MM.1S (cell line): ENCODE data around the gene CMTM7.

Experiments
- DNase-seq: peaks from one replicate; pipeline ENCODE4 v3.0.0-alpha.2; 2015
- H2AFZ ChIP-seq: fragments of 300-600 bp; sonication (generic); 2 replicates; pipeline ENCODE4 v1.6.0; 2016; ENCODE audit warnings: antibody characterized with exemption, low read length
- H3F3A ChIP-seq: fragments of 300-600 bp; sonication (generic); 2 replicates; pipeline ENCODE4 v1.6.1; 2016; ENCODE audit warnings: mild to moderate bottlenecking, antibody characterized with exemption, low read length, moderate library complexity, mixed read lengths; ENCODE audit not compliant: insufficient read depth
- H3K27ac ChIP-seq: fragments of 300-600 bp; sonication (generic); 2 replicates; pipeline ENCODE4 v1.5.1; 2016; ENCODE audit warnings: mild to moderate bottlenecking, low read length
- H3K27me3 ChIP-seq: fragments of 300-600 bp; sonication (generic); replicated peaks from 2 replicates; pipeline ENCODE4 v1.6.0; 2016; ENCODE audit warnings: low read length; ENCODE audit not compliant: insufficient read depth
- H3K36me3 ChIP-seq: fragments of 300-600 bp; sonication (generic); replicated peaks from 2 replicates; pipeline ENCODE4 v1.6.1; 2016; ENCODE audit warnings: mild to moderate bottlenecking, low read length, mixed read lengths; ENCODE audit not compliant: insufficient read depth
- H3K4me1 ChIP-seq: fragments of 300-600 bp; sonication (generic); 2 replicates; pipeline ENCODE4 v1.6.1; 2016; ENCODE audit warnings: low read length, mixed read lengths
- H3K4me2 ChIP-seq: fragments of 300-600 bp; sonication (generic); 2 replicates; pipeline ENCODE4 v1.6.0; 2016; ENCODE audit warnings: low read depth, low read length
- H3K4me3 ChIP-seq: fragments of 300-600 bp; sonication (generic); 2 replicates; pipeline ENCODE4 v1.5.1; 2016; ENCODE audit warnings: low read length, mixed read lengths
- H3K79me2 ChIP-seq: fragments of 300-600 bp; sonication (generic); 2 replicates; pipeline ENCODE4 v1.6.1; 2016; ENCODE audit warnings: mixed run types, low read length, mixed read lengths
- H3K9ac ChIP-seq: fragments of 300-600 bp; sonication (generic); 2 replicates; pipeline ENCODE4 v1.6.1; 2016; ENCODE audit warnings: low read length, mixed read lengths
- H3K9me2 ChIP-seq: fragments of 300-600 bp; sonication (generic); replicated peaks from 2 replicates; pipeline ENCODE4 v1.6.1; 2016; ENCODE audit warnings: mild to moderate bottlenecking, low read length, mixed read lengths; ENCODE audit not compliant: insufficient read depth
- H3K9me3 ChIP-seq: fragments of 300-600 bp; sonication (generic); replicated peaks from 2 replicates; pipeline ENCODE4 v1.6.1; 2016; ENCODE audit warnings: mild to moderate bottlenecking, low read length, mixed read lengths; ENCODE audit not compliant: insufficient read depth
- H4K20me1 ChIP-seq: fragments of 300-600 bp; sonication (generic); 2 replicates; pipeline ENCODE4 v1.6.1; 2016; ENCODE audit warnings: mild to moderate bottlenecking, low read length, moderate library complexity, mixed read lengths; ENCODE audit not compliant: insufficient read depth
- EZH2 ChIP-seq: fragments of 300-600 bp; sonication (generic); optimal IDR thresholded peaks from 2 replicates; pipeline ENCODE3; 2017; ENCODE audit warnings: low read depth, mild to moderate bottlenecking, antibody characterized with exemption, low read length, mixed read lengths
- EZH2phosphoT487 ChIP-seq: fragments of 300-600 bp; sonication (generic); IDR thresholded peaks from 2 replicates; pipeline ENCODE4 v1.6.1; 2018; ENCODE audit warnings: antibody characterized with exemption, low read length
- TF ChIP-seq, protein P1 (sequence below): fragments of 300-600 bp; sonication (generic); IDR thresholded peaks from 2 replicates; pipeline ENCODE4 v1.5.1; 2016; ENCODE audit warnings: antibody characterized with exemption, low read length, mixed read lengths

Gene CMTM7

DNA sequence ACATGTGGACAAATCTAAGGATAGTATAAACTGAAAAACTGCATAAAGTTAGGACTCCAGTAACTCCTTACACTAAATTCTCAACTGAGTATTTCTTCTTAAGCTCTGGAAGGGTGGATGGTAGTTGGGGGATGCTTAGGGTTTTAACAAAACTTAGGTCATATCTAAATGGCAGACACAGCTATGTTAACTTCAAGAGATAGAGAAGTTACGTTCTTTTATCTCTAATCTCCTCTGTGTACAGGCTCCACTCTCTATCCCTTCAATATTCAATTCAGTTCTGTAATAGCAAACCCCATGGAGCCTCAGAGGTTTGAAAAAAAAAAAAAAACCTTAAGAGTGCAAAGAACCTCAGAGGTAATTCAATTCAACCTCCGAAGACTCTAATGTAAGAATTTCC is 107.9 kb downstream of the CMTM7 start:
- Histone ChIP-seq H3K36me3 (no peaks in the 10 kb centered on the region), H3K27me3 (no peaks in the 10 kb centered on the region), H3K27ac (no peak overlapping the region), H3K4me3 (no peak overlapping the region), H2AFZ (no peak overlapping the region), H3K4me1 (peaks cover 8% of the 10 kb centered on the region), H4K20me1 (no peaks in the 10 kb centered on the region), H3K4me2 (no peak overlapping the region), H3K9me2 (no peaks in the 10 kb centered on the region), H3K9me3 (no peaks in the 10 kb centered on the region), H3K79me2 (peaks cover 51% of the 10 kb centered on the region), H3F3A (peaks cover 13% of the 10 kb centered on the region), H3K9ac (no peak overlapping the region)
- TF ChIP-seq EZH2 (no peak), EZH2phosphoT487 (no peak)
- TF ChIP-seq, protein P1, sequence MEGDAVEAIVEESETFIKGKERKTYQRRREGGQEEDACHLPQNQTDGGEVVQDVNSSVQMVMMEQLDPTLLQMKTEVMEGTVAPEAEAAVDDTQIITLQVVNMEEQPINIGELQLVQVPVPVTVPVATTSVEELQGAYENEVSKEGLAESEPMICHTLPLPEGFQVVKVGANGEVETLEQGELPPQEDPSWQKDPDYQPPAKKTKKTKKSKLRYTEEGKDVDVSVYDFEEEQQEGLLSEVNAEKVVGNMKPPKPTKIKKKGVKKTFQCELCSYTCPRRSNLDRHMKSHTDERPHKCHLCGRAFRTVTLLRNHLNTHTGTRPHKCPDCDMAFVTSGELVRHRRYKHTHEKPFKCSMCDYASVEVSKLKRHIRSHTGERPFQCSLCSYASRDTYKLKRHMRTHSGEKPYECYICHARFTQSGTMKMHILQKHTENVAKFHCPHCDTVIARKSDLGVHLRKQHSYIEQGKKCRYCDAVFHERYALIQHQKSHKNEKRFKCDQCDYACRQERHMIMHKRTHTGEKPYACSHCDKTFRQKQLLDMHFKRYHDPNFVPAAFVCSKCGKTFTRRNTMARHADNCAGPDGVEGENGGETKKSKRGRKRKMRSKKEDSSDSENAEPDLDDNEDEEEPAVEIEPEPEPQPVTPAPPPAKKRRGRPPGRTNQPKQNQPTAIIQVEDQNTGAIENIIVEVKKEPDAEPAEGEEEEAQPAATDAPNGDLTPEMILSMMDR, result no peak
- no peak for DNase-seq

DNA sequence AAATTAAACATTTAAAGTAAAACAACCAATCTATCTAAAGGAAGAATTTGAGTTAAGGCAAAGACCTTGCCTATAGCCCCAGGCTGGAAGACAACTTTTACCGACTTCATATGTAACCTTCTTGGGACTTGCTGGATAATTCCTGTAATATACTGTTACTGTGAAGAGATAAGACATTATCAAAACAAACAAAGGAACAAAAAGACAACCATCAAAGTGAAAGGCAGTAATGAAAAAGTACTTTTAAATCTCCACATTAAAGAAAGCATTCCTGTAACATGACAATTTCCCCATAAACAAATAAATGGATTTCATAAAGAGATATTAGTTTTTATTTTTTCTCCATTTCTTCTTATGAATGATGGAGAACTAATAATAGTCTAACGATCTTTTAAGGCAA is 108.6 kb downstream of the CMTM7 start:
- no peaks in the 10 kb centered on the region for H3K27me3 ChIP-seq
- H2AFZ ChIP-seq, result no peak overlapping the region
- no peaks in the 10 kb centered on the region for H4K20me1 ChIP-seq
- H3K9me2 ChIP-seq, result no peaks in the 10 kb centered on the region
- H3K27ac ChIP-seq, result no peak overlapping the region
- H3K36me3 ChIP-seq, result no peaks in the 10 kb centered on the region
- H3K4me1 ChIP-seq, result 0 out of 2 replicates have a peak, but pooled peaks cover 6% of the 10 kb centered on the region
- no peak overlapping the region for H3K9ac ChIP-seq
- no peak overlapping the region for H3K4me3 ChIP-seq
- H3K79me2 ChIP-seq, result peaks cover 48% of the 10 kb centered on the region
- DNase-seq, result no peak
- no peaks in the 10 kb centered on the region for H3K9me3 ChIP-seq
- TF ChIP-seq EZH2, result no peak
- TF ChIP-seq, protein P1, result no peak
- TF ChIP-seq EZH2phosphoT487, result no peak
- H3F3A ChIP-seq, result peaks cover 13% of the 10 kb centered on the region
- H3K4me2 ChIP-seq, result peak overlapping the region; percentile 85; the same call in 1 of the 2 replicates

DNA sequence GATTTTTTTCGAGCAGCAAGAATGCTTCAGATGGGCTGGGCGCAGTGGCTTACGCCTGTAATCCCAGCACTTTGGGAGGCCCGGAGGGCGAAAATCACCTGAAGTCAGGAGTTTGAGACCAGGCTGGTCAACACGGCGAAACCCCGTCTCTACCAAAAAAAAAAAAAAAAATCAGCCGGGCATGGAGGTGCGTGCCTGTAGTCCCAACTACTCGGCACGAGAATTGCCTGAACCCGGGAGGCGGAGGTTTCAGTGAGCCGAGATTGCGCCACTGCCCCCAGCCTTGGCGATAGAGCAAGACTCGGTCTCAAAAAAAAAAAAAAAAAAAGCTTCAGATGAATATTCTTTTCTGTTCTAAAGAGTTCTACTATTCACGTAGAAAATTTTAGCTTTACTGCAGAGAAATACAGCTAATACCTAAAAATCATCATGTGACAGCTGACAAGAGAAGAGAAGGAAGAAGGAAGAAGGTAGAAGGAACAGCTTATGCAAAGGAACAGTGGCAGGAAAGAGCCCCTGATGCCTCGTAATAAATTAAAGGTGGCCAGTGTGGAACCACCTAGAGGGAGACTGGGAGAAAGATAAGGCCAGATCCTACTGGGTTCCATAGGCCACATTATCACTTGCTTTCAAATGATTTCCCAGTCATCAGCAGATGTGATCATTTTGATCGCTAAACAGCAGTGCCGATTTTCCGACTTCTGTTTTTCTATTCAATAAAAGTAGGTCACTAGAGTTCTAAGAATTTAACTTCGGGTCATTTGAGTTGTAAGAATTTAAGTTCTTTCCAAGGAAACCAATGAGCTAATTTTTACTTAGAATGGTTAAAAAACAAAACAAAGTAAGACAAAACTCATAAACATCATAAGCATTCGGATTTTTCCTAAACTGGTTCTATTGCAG is 109.5 kb downstream of the CMTM7 start:
- DNase-seq, result no peak
- Histone ChIP-seq H3K9me2 (no peaks in the 10 kb centered on the region), H3K79me2 (peaks cover 42% of the 10 kb centered on the region), H4K20me1 (no peaks in the 10 kb centered on the region), H3K4me3 (peak overlapping the region; percentile 99), H3K9ac (peak overlapping the region; percentile 78; the same call in 1 of the 2 replicates), H3K4me1 (0 out of 2 replicates have a peak, but pooled peaks cover 3% of the 10 kb centered on the region), H3K4me2 (peak overlapping the region; percentile 85), H3K27ac (peak overlapping the region; percentile 86; the same call in 1 of the 2 replicates), H3K27me3 (no peaks in the 10 kb centered on the region), H3F3A (peaks cover 13% of the 10 kb centered on the region), H3K9me3 (no peaks in the 10 kb centered on the region), H3K36me3 (no peaks in the 10 kb centered on the region), H2AFZ (no peak overlapping the region)
- TF ChIP-seq EZH2 (no peak), EZH2phosphoT487 (no peak)
- TF ChIP-seq, protein P1, result no peak
